Amniotic stem cell (primary cell): ENCODE measurements around the gene NEK6.

ENCODE experiments used
- DNase-seq: peaks from one replicate; lab custom pipeline; 2025; lab: John Stamatoyannopoulos, UW

Gene NEK6

GRCh38 chr9:124296796-124297550 is 39.2 kb downstream of the NEK6 start:
- no peak for DNase-seq

GRCh38 chr9:124297551-124297901 is 39.8 kb downstream of the NEK6 start:
- DNase-seq: peak; percentile 62

DNA sequence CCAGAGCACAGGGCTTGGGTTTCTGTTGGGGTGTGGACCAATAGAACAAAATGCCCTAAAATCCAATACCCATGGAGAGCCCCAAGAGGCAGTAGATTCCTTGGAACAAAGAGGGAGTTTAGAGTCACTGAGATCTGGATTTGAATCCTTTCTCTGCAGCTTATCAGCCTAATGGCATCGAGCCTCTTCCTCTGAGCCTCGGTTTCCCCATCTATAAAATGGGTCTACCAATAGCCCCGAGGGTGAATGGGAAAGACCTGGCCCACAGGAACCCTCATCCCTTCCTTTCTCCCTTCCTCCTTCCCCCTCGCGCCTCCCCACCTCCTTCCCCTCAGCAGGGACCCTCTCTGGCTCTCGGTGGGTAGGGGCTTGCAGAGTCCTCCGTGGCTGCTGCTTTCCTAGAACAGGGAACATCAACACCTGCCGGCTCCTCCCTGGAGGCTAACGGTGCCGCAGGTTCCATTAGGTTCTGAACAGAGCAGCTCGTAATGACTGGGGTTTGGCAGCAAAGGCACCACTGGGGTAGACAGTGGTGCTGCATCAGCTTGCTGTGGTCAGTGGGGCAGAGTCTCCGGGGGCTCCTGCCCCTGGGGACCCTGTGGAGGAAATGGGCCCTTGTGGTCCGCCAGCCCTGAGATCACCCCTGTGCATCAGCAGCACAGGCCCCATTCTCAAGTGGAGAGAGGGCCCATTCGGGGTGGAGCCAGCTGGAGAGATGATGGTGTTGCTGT is 40.3 kb downstream of the NEK6 start:
- DNase-seq: no peak

DNA sequence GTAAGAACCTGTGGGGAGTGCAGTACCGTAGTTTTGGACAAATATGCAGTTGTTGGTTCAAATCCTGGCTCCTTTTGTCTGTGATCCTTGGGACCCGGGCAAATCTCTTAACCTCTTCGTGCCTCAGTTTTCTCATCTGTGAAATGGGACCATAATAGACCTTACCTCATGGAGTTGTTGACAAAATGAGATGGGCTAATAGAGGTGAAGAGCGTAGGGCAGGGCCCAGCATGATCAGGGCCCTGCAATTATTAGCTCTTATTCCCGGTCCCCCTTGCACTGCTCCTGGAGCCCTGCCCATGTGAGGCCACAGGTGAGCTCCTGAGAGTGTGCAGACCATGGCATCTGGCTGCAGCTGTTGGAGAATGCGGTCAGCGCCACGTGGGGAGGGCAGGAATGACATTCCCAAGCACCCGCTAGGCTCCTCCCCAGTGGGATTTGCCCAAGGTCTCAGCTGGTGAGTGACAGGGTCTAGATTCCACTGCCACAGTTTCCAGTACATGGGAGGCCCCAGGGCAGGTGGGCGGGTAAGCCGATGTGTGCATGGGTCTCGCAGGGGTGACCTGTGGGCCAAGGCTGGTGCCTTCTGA is 41.0 kb downstream of the NEK6 start:
- no peak for DNase-seq

- no peak for DNase-seq
These were observed 41.9 kb downstream of the NEK6 start for GRCh38 chr9:124299515-124300090.

- DNase-seq: no peak
These were observed 42.6 kb downstream of the NEK6 start for GRCh38 chr9:124300312-124300711.

DNA sequence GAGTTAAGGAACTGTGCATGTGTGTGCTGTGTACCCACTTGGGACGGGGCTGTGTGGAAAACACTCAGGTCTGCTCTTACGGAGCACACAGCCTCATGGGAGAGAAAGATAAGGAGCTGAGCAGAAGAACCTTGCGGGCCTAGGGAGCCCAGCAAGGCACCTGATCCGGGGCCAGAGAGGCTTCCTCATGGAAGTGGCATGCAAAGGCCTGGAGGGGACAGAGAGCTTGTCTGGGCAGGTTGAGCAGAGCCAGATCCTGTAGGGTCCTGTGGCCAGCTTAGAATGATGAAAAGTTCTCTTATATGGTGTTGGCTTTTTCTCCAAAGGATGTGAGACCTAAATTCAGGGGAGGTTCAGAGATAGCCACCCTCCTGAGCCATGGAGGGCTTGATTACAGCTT is 45.2 kb downstream of the NEK6 start:
- DNase-seq: no peak

DNA sequence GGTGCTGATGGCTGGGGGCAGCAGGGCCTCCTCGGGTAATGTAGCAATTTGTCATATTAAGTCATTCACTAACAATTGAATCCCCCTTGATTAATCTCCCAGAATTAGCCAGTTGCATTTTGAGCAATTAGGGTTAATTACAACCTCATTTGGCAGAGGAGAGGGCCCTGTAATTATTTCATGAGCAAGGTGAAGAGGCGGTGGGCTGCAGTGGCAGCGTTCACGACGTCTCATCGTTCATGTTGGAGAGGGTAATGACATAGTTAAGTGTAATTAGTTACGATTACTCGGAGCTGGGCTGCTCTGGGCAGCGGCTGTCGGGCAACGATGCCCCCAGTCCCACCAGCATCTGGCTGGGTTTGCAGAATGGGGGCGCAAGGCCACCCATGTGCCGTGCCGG is 46.0 kb downstream of the NEK6 start:
- no peak for DNase-seq

- no peak for DNase-seq
These were observed 46.5 kb downstream of the NEK6 start for GRCh38 chr9:124304285-124304684.

DNA sequence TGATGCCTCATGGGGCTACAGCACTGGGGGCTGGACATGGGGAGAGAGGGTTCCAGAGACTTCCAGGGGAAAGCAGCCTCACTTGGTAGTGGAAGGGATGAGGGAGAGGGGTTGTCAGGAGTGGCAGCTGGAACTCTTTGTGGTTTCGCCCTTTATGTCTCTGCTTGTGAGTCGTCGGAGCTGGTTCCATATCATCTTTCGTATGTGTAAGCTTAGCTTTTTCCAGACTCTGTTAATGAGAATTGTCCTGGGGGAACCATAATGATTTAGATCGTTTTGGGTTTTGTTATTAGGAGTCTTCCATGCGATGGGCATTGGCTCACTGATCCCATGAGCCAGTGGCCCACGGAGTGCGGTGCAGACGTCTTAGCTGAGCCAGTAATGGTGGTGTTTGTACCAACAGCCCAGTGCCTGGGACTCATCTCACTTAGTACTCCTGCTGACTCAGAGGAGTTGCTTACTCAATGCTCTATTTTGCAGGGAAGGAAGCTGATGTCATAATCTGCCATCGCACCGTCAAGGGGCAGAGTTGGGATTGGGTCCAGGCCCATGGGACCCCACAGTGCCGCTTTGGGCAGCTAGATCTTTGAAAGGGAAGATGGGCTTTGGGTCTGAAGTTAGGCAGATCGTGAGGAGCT is 48.5 kb downstream of the NEK6 start:
- peak; percentile 47 for DNase-seq

GRCh38 chr9:124307379-124308030 is 49.8 kb downstream of the NEK6 start:
- DNase-seq: no peak

DNA sequence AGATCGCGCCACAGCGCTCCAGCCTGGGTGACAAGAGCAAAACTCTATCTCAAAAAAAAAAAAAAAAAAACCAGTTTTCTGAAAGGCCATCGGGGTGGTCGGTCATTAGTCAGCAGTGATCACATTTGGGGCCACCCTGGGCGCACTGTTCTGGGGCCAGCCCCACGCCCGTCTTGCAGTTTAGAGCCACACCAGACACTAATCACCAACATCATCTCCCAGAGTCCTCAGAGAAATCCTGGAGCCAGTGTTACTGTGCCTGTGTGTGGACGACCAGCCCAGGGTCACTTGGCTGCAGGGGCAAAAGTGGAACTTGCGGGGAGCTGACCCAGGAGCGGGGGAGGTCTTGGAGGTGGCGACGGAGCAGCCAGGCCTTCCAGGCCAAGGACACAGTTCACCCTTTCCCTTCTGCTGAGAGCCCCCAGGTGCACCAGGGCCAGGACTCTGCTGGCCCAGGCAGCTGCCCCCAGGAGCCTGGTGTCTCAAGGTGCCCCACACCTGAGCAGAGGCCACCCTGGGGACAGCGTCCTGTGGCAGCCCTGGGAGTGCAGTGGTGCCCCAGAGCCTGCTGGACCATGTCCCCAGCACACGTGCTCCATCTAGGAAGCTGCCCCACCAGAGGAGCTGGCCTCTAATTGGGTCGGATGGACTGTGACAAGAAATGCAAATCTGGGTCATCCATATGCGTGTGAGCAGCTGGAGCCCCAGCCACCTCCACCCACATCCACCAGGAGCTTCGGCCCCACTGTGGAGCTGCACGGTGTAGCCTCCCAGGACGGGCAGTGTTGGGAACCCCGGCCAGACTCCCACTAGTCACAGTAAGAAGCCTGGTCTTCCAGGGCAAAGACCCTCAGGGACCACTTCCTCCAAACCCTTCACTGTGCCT is 51.1 kb downstream of the NEK6 start:
- no peak for DNase-seq

- DNase-seq: peak; percentile 86
These were observed 51.9 kb downstream of the NEK6 start for GRCh38 chr9:124309667-124310084.

GRCh38 chr9:124311283-124311682 is 53.5 kb downstream of the NEK6 start:
- DNase-seq: no peak

- DNase-seq: no peak
These were observed 54.8 kb downstream of the NEK6 start for GRCh38 chr9:124312290-124313265.

GRCh38 chr9:124313940-124314339 is 56.2 kb downstream of the NEK6 start:
- DNase-seq: no peak

DNA sequence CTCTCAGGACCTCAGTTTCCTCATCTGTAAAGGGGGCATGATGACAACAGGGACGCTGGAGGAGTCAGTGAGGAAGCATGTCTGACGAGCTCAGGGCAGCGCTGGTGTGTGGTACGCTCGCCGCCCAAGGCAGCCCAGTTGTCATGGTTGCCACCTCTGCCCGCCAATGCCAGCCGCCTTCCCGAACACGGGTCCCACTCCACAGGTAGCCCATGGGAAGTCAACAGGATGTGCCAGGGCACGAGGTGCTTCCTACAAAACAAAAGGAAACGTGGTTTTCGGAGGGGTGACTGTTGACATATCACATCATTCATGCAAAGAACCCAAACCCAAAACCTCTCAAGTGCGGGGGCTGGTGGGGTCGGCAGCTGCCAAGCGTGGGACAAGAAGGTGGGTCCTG is 58.1 kb downstream of the NEK6 start:
- DNase-seq: no peak

GRCh38 chr9:124320062-124320973 is 62.6 kb downstream of the NEK6 start:
- peak; percentile 0 for DNase-seq

DNA sequence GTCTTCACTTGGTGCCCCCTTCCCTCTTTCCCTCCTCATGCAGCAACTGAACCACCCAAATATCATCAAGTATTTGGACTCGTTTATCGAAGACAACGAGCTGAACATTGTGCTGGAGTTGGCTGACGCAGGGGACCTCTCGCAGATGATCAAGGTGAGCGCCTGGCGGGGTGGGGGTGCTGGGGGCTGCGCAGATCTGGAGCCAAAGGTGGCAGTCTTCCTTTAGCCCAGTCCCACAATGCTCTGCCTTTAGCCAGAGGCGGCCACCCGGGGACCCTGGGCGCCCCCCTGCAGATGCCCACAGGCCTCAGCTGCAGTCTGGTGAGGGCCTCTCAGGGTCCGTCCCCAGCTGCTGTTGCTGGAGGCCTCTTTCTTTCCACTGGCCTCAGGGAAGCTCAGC is 63.7 kb downstream of the NEK6 start:
- no peak for DNase-seq
